GM19452 (cell line): ENCODE data around the gene TLL2.

ENCODE experiments used
- ATAC-seq: cut with Tn5 transposase; IDR thresholded peaks from one replicate; pipeline ENCODE4 v1.9.1; 2021; ENCODE audit not compliant: unreplicated experiment

The TLL2 gene

DNA sequence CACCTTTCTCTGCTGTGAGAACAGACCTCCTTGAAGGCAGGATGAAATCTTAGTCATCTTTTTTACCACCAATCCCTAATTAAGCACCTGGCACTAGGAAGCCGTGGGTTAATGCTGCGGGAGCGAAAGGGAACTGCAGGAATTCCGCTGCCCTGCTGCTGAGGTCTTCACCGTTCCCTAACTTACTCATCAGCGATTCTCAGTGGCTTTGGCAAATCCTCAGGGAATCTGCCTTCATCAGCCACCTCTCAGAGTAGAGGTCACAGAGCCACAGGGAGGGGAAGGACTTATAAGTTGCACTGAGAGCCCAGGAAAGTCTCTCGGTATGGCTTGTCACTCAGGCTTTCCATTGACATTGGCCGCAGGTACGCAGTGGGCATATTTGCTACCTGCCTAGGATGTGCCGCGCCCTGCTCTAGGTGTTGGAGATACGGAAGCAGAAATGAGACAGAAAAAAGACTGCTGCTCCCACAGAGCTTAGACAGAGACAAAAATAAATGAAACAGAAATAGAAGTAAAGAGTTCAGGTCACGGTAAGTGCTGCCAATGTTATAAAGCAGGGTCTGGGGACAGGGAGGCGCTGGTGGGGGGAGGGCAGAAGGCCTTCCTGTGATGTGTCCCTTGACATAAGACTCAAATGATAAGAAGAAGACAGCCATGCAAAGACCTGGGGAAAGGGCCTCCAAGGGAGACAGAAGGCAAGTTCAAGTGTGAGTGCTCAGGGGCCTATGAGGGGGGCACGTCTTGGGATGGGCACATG is 82.3 kb downstream of the TLL2 start:
- ATAC-seq, result no peak

GRCh38 chr10:96427291-96427690 is 86.4 kb downstream of the TLL2 start:
- no peak for ATAC-seq

DNA sequence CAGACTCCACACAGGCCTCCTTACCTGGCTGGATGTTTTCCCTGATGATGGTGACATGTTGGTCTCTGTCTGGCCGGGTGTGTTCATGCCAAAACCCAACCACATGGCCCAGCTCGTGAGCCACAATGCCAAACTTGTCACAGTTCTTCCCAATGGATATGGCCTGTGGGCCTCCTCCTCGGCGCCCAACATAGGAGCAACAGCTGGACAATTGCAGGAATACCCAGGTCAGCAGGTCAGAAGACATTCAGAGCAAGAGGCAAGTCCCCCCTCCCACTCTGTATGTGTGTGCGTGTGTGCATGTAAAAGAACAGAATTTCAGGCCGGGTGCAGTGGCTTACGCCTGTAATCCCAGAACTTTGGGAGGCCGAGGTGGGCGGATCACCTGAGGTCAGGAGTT is 91.2 kb downstream of the TLL2 start:
- ATAC-seq, result no peak

- no peak for ATAC-seq
Observed at GRCh38 chr10:96421995-96422394, 91.7 kb downstream of the TLL2 start.

DNA sequence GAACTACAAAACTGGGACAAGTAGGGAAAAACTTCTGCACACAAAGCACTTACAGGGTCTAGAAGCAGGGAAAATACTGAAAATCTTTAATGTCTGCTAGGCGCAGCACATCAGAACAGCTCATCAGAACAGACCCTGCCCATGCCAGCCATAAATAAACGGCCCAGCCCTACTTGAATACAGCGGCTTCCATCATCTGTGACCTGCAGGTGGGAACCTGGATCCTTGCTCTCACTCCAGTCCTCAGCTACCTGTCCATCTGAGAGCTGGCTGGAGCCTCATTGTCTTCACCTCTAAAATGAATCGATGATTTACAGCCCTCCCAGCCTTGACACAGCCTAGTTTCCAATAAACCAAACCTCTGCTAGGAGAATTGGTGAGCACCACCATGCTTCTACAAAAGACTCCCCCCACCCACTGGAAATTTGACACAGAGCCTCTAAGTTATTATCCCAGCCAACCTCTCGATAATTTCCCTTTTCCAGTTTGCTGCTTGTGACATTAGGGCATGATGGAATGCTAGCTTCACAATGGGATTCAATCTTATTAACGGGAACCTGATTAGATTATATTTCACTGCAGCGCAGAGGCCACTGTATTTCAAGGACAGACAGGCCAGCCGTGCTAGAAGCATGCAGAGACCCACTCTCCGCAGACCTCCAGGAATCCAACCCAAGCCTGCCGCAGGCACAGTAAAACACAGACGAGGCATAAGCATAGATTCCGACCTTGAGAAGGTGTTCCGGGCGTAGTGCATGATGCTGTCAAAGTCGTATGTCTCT is 93.3 kb downstream of the TLL2 start:
- no peak for ATAC-seq

DNA sequence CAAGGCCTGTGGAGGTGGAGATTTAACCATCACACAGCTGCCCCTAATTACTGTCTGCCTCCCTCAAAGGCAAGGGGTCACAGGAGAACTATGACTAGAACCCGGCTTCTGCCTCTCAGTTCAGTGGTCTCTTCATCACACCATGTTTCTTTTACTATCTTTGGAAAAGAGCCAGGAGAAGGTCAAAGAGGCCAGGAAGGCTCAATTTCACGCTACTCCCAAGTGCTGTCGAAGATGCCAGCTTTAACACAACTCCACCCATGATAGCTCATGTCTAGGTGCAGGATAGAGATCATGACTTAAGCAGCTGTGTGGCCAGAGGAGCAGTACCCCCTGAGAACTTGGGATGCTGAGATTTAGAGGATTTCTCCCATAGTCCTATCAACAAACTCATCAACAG is 94.4 kb downstream of the TLL2 start:
- ATAC-seq, result no peak

- no peak for ATAC-seq
Observed at GRCh38 chr10:96418582-96418981, 95.1 kb downstream of the TLL2 start.

DNA sequence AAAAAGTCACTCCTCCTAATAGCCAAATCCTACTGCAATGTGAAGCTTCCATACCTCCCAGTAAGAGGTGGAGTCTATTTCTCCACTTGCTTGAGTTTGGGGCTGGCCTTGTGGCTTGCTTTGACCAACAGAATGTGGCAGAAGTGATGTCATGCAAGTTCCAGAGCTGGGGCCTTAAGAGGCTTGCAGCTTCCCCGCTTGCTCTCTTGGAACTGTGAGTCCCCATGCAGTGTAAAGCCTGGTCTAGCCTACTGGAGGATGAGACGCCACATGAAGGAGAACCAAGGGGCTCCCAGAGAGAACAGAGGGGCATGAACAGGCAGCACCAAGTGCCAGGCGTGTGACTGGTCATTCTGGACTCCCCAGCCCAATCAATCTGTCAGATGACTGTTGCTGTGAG is 96.3 kb downstream of the TLL2 start:
- ATAC-seq, result no peak

- no peak for ATAC-seq
Observed at GRCh38 chr10:96416643-96417042, 97.1 kb downstream of the TLL2 start.

- ATAC-seq, result no peak
Observed at GRCh38 chr10:96415891-96416554, 97.7 kb downstream of the TLL2 start.

DNA sequence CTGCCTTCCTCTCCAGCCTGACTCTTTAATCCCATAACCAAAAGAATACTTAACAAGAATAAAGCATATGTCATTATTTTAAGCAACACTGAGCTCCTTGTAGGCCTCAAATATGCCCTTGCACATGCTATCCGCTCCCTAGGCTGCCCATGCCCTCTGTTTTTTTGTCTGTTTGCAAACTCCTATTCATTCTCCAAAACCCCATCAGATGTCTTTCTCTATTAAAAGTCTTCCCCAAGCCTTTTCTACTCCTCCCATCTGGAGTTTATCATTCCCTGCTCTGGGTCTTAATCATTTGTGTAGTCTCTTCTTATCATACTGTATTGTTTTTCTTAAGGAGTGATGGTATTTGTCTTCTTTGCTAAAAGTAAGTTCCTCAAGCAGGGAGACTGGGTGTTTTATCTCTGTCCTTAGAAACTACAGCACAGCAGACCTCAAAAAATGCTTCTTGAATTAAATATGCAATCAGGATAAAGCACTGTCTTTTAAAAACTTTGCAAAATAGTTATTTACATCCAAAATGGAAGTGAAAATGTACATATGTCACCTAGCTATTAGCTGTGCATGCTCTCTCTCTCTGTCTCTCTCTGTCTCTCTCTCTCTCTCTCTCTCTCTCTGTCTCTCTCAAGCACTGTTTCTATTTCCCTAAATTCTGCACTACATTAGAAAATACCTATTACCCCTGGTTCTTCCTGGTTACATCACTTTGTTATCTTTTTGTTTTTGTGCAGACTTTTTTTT is 98.4 kb downstream of the TLL2 start:
- ATAC-seq, result no peak

DNA sequence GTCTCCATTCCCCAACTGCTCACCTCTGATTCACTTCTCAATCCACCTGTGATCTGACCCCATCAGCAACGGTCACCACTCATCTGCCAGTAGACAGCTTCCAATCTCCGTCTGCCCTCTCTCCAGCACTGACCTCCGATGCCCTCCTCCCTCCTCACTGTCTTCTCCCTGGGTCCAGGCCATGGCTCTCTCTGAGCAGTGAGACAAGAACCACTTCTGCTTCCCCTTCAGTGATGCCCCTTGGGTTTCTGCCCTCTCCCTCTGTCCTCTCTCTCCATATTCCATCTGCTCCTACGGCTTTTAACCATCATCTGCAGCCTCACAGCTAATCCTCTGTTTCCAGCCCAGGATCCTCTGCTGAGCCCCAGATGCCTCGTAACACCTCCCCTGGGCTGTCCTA is 99.4 kb downstream of the TLL2 start:
- no peak for ATAC-seq

- no peak for ATAC-seq
Observed at GRCh38 chr10:96413151-96413787, 100.5 kb downstream of the TLL2 start.

GRCh38 chr10:96411716-96412320 is 101.9 kb downstream of the TLL2 start:
- ATAC-seq, result no peak

DNA sequence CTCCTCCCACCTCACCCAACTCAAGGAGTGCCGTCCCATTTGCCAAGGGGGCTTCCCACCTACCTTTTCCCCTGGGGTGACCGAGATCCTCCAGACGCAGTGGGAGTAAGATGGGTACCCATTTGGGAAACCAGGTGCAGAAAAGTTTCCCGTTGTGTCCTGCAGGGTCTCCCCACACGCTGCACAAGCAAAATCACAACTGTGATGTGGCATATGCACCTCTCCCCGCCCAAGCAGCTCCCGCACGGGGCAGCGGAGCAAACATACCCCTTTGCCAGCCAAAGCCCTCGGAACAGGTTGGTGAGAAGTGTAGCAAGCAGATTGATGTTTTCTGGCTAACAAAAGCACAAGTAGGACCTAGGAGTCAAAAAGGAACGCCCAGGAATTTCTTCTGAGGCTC is 103.4 kb downstream of the TLL2 start:
- no peak for ATAC-seq

DNA sequence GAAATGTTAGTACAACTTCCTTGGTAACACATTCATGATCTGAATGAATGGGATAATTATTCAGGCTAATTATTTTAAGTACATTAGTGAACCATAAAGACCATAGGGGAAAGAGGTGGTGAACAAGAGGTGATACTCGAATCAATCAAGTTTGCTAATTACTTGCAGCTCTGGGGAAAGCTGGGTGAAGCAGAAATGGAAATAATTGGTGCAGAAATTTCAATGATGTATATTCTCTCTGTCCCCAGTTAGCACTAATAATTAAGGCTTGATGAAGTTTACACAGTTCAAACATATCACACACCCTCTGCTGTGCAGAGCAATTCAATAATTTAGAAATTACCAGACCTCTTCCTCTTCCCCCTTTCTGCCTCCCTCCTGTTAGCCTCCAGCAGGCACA is 105.5 kb downstream of the TLL2 start:
- no peak for ATAC-seq

GRCh38 chr10:96407560-96408069 is 106.1 kb downstream of the TLL2 start:
- ATAC-seq, result no peak

DNA sequence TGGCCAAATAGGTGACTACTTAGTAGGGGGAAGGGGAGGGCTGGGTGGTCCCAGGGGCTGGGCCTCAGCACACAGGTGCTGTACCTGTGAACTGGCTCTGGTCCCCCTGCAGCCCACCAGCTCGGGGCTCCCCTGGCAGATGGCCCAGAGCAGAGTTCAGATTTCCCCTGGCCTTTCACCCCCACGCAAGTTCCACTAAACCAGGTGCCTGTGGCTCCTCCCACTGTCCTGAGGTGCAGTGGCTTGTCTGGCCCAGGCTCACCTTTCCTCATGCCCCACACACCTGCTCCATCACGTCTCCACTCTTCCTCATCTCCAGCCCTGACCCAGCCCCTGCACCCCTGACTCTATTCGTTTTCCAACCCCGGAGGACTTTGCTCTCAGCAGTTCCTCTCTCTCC is 107.6 kb downstream of the TLL2 start:
- ATAC-seq, result no peak

GRCh38 chr10:96402417-96403305 is 111.1 kb downstream of the TLL2 start:
- ATAC-seq, result no peak
